KG1 (cell line): Measurements from ENCODE around the gene JAGN1.
"Not testable (repeated sequence)": the region's sequence is repeated elsewhere in the genome, so short reads cannot be mapped to it uniquely, and the experiment has no call there.

Experiments used
- DNase-seq: peaks from one replicate; lab custom pipeline; 2025; lab: John Stamatoyannopoulos, UW

Gene JAGN1

GRCh38 chr3:9918261-9919038 is 28.0 kb downstream of the JAGN1 start:
- no peak for DNase-seq

DNA sequence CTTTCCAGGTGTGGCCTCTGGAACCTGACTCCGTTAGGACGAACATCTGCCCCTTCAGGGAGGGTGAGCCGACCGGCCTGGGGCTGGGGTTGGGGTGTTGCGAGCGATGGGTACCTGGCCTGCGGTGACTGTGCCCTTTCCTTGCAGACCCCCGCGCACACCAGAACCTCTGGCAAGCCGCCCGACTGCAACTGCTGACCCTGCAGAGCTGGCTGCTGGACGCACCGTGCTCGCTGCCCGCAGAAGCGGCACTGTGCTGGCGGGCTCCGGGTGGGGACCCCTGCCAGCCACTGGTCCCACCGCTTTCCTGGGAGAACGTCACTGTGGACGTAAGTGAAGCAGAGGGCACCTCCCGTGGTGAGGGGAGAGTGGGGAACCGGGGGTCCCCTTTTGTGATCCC is 37.7 kb downstream of the JAGN1 start:
- DNase-seq = no peak

DNA sequence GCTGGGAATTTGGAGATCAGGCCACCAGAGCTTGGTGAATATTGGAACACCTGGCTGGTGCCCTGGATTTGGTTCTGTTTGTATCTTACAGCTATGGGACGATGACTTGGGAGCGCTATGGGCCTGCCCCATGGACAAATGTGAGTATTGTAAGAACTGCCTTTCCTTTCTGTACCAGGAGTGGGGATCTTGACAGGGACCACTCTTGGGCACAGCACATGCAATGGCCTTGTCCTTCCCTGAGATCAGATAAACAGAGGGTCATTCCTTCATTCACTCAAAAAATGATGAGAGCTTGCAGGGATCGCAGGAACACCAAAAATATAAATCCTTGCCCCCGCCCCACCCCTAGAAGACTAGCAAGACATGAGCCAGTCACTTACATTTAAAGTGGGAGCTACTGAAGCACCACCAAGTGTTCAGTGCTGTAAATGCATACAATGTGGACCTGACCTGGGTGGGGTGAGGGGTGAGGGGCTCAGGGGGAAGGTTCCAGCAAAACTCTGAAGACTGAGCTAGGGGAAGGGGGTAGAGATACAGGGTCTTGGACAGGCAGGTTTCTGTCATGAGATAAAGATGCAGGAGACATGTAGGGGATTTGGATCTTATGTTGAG is 40.5 kb downstream of the JAGN1 start:
- no peak for DNase-seq

GRCh38 chr3:9932535-9932842 is 42.1 kb downstream of the JAGN1 start:
- DNase-seq = no peak

- DNase-seq = peak; percentile 71
Measured at GRCh38 chr3:9932843-9933560, 42.6 kb downstream of the JAGN1 start.

GRCh38 chr3:9933561-9934234 is 43.3 kb downstream of the JAGN1 start, which contains the start of gene CRELD1:
TSS of gene CRELD1 (plus strand) at chr3:9933834. CDS start at chr3:9934439, 605 bp downstream.
- peak; percentile 94 for DNase-seq

DNA sequence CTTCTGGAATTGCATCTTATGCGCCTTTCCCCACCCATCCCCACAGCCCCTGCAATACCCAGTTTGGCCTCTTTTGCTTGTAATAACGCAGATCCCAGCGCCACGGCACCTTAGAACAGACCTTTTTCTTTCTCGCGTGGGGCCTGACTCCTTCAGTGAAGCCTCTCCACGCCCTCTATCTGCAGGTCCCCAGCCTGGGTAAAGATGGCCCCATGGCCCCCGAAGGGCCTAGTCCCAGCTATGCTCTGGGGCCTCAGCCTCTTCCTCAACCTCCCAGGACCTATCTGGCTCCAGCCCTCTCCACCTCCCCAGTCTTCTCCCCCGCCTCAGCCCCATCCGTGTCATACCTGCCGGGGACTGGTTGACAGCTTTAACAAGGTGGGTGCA is 43.8 kb downstream of the JAGN1 start:
- DNase-seq = no peak

DNA sequence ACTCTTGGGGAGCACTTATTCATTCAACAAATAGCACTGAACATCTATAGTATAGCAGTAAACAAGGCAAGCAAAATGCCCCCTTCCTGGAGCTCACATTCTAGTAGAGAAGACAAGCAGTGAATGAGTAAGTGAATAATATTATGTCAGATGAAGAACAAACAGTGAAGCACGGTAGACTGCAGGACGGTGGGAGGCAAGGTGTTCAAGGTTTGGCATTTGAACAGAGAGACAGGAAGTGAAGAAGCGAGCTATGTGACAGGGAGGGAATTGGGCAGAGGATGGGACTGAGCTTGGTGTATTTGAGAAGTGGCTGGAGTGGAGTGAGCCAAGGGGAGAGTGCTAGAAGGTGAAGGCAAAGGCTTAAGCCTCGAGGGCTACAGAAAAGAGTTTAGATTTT is 44.6 kb downstream of the JAGN1 start:
- no peak for DNase-seq

DNA sequence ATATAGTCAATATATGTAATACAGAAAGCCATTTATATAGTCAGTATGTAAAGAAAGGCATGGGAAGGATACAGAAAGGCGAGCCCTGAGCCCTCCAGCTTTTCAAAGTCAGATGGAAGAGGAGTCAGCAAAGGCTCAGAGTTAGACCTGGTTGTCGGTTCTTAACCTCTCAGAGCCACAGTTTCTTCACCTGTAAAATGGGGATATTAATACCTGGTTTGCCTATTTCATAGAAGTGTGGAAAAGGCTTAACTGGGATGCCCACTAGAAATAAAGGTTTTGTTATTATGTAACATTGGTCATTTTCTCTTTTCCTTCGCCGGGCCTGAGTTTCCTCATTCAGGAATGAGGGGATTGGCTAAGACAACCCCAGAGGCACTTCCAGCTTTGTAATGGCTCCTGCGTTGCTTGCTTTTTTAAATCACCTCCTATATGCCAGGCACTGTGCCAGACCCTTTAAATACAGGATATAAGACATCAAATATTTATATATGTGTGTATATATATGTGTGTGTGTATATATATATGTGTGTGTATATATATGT is 45.6 kb downstream of the JAGN1 start:
- no peak for DNase-seq

DNA sequence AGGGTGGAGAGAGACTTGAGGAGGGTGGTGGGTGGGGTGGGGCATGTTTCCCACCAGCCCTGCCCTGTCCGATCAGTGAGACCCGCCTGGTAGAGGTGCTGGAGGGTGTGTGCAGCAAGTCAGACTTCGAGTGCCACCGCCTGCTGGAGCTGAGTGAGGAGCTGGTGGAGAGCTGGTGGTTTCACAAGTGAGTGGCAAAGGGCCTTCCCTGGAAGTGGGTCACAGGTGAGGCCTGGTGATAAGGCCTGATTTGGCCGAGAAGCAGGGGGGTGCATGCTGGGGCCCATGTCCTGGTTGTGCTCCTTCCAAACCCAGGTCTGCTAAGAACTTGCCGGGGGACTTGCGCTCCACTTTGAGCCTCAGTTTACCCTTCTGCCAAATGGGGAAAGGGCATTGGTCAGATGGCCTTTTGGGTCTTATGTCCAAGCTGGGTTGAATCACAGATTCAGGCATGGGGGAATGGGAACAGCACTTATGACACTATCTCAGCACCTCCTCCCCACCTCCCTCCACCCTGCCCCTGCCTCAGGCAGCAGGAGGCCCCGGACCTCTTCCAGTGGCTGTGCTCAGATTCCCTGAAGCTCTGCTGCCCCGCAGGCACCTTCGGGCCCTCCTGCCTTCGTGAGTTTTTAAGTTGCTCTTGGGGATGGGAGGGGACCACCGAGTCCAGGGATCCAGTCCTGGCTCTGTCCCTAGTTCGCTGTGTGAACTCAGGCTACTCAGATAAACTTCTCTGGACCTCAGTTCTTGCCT is 47.3 kb downstream of the JAGN1 start:
- no peak for DNase-seq

GRCh38 chr3:9938966-9939365 is 48.6 kb downstream of the JAGN1 start:
- DNase-seq = no peak

DNA sequence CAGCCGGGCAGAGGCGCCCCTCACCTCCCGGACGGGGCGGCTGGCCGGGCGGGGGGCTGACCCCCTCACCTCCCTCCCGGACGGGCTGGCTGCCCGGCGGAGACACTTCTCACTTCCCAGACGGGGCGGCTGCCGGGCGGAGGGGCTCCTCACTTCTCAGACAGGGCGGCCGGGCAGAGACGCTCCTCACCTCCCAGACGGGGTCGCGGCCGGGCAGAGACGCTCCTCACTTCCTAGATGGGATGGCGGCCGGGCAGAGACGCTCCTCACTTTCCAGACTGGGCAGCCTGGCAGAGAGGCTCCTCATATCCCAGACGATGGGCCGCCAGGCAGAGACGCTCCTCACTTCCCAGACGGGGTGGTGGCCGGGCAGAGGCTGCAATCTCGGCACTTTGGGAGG is 49.5 kb downstream of the JAGN1 start:
- not testable (repeated sequence) for DNase-seq

GRCh38 chr3:9940746-9941145 is 50.3 kb downstream of the JAGN1 start:
- no peak for DNase-seq

DNA sequence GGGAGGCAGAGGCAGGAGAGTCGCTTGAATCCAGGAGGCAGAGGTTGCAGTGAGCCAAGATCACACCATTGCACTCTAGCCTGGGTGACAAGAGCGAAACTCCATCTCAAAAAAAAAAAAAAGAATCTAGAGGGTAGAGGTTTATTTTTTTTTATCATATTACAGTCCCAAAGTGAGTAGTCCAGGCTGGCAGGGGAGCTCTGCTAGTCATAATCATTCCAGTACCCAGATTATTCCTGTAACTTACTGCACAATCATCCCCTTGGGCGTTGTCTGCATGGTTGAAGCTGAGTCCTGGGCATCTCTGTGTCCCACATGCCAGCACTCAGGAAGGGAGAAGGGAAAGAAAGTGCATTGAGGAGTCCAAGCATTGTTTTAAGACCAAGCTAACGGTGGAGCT is 51.8 kb downstream of the JAGN1 start:
- DNase-seq = no peak

DNA sequence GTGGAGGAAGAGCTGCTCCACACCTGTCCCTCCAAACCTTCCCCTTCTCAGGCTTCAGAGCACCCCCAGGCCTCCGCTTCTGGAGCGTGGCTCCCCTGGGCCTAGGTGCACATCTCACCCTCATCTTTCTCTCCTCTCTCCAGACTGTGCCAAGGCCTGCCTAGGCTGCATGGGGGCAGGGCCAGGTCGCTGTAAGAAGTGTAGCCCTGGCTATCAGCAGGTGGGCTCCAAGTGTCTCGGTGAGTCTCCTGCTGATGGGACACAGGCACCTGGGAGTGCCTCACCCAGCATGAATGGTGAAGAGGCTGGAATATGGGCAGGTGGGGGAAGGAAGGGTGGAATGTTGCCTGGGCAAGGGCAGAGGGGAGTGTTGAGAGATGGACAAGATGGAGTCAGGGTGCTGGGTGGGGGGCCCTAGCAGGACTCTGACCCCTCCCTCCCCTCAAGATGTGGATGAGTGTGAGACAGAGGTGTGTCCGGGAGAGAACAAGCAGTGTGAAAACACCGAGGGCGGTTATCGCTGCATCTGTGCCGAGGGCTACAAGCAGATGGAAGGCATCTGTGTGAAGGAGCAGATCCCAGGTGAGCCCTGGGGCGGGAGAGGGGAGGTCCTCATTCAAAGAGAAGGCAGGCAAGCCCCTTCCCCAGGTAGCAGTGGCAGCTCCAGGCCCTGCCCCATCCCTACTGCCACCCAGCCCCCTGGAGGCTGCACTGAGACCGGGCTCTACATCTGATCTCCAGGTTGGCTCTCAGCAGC is 52.7 kb downstream of the JAGN1 start:
- DNase-seq = no peak
